H9 (cell line): Measurements from ENCODE around the gene AFF1. TPM values are rescaled to one million over a fixed set of nuclear protein-coding genes. Genes with fewer than 3 reads are reported as not detected.

Experiments used
- DNase-seq: peaks from one replicate; pipeline ENCODE4 v3.0.0-alpha.2; 2017
- H2AFZ ChIP-seq: one replicate; pipeline ENCODE4 v1.6.1; 2013; ENCODE audit warnings: mild to moderate bottlenecking, low read length, control low read depth, moderate library complexity
- H2AK5ac ChIP-seq: 2 replicates; pipeline ENCODE4 v1.6.1; 2013; ENCODE audit warnings: low read length, control low read depth, mixed read lengths; ENCODE audit not compliant: insufficient read length
- H2BK120ac ChIP-seq: one replicate; pipeline ENCODE4 v1.6.1; 2013; ENCODE audit warnings: low read depth, mild to moderate bottlenecking, low read length, control low read depth, inconsistent platforms; ENCODE audit not compliant: poor library complexity, severe bottlenecking
- H2BK12ac ChIP-seq: 2 replicates; pipeline ENCODE4 v1.6.1; 2013; ENCODE audit warnings: low read length, control low read depth, mixed read lengths, low read depth; ENCODE audit not compliant: insufficient read length
- H2BK15ac ChIP-seq: 2 replicates; pipeline ENCODE4 v1.6.1; 2013; ENCODE audit warnings: low read depth, low read length, control low read depth
- H2BK20ac ChIP-seq: one replicate; pipeline ENCODE4 v1.6.1; 2013; ENCODE audit warnings: low read depth, mild to moderate bottlenecking, low read length, control low read depth, inconsistent platforms; ENCODE audit not compliant: poor library complexity, severe bottlenecking
- H2BK5ac ChIP-seq: 2 replicates; pipeline ENCODE4 v1.6.1; 2013; ENCODE audit warnings: low read length, control low read depth, mixed read lengths; ENCODE audit not compliant: insufficient read length
- H3K14ac ChIP-seq: 2 replicates; pipeline ENCODE4 v1.6.1; 2013; ENCODE audit warnings: low read length, control low read depth; ENCODE audit not compliant: insufficient read depth
- H3K18ac ChIP-seq: 2 replicates; pipeline ENCODE4 v1.6.1; 2013; ENCODE audit warnings: low read depth, mild to moderate bottlenecking, mixed read lengths, low read length, control low read depth; ENCODE audit not compliant: insufficient read length
- H3K23ac ChIP-seq: 2 replicates; pipeline ENCODE4 v1.6.1; 2013; ENCODE audit warnings: low read length, control low read depth, mixed read lengths, low read depth; ENCODE audit not compliant: insufficient read length
- H3K23me2 ChIP-seq: 2 replicates; pipeline ENCODE4 v1.6.1; 2013; ENCODE audit warnings: low read depth, mild to moderate bottlenecking, mixed read lengths, low read length, control low read depth; ENCODE audit not compliant: insufficient read length, poor library complexity, severe bottlenecking
- H3K27ac ChIP-seq: 2 replicates; pipeline ENCODE4 v1.5.1; 2013; ENCODE audit warnings: low read length, control low read depth, mixed read lengths, low read depth; ENCODE audit not compliant: insufficient read length
- H3K27me3 ChIP-seq: 2 replicates; pipeline ENCODE4 v1.6.1; 2013; ENCODE audit warnings: low read length, control low read depth, inconsistent platforms; ENCODE audit not compliant: insufficient read depth
- H3K4ac ChIP-seq: 2 replicates; pipeline ENCODE4 v1.6.1; 2013; ENCODE audit warnings: low read depth, mild to moderate bottlenecking, control low read depth, inconsistent platforms, low read length, moderate library complexity
- H3K4me1 ChIP-seq: 2 replicates; pipeline ENCODE4 v1.6.1; 2013; ENCODE audit warnings: low read length, control low read depth, inconsistent platforms; ENCODE audit not compliant: insufficient read depth
- H3K4me2 ChIP-seq: 2 replicates; pipeline ENCODE4 v1.6.1; 2013; ENCODE audit warnings: low read length, control low read depth, mixed read lengths; ENCODE audit not compliant: insufficient read length, insufficient read depth
- H3K56ac ChIP-seq: 2 replicates; pipeline ENCODE4 v1.6.1; 2013; ENCODE audit warnings: low read depth, mild to moderate bottlenecking, mixed read lengths, low read length, control low read depth; ENCODE audit not compliant: insufficient read length
- H3K79me1 ChIP-seq: 2 replicates; pipeline ENCODE4 v1.6.1; 2013; ENCODE audit warnings: low read depth, mild to moderate bottlenecking, moderate library complexity, low read length, control low read depth, inconsistent platforms; ENCODE audit not compliant: insufficient read depth, poor library complexity, severe bottlenecking
- H3K79me2 ChIP-seq: 2 replicates; pipeline ENCODE4 v1.6.1; 2013; ENCODE audit warnings: low read length, control low read depth, inconsistent platforms; ENCODE audit not compliant: insufficient read depth
- H3K9ac ChIP-seq: 2 replicates; pipeline ENCODE4 v1.6.1; 2013; ENCODE audit warnings: low read length, control low read depth, mixed read lengths; ENCODE audit not compliant: insufficient read length; ENCODE audit errors: extremely low read depth
- H3K9me3 ChIP-seq: one replicate; pipeline ENCODE4 v1.6.1; 2013; ENCODE audit warnings: low read depth, low read length, inconsistent platforms; ENCODE audit not compliant: control insufficient read depth
- H3T11ph ChIP-seq: one replicate; pipeline ENCODE4 v1.6.1; 2013; ENCODE audit warnings: mild to moderate bottlenecking, low read length, control low read depth, inconsistent platforms
- H4K20me1 ChIP-seq: one replicate; pipeline ENCODE4 v1.6.1; 2013; ENCODE audit not compliant: control insufficient read depth, insufficient read length, insufficient read depth
- H4K5ac ChIP-seq: 2 replicates; pipeline ENCODE4 v1.6.1; 2013; ENCODE audit warnings: low read depth, mild to moderate bottlenecking, mixed read lengths, low read length, control low read depth; ENCODE audit not compliant: insufficient read length
- H4K8ac ChIP-seq: replicated peaks from 2 replicates; pipeline ENCODE4 v1.6.1; 2013; ENCODE audit warnings: low read length, control low read depth, mixed read lengths, low read depth; ENCODE audit not compliant: insufficient read length
- H4K91ac ChIP-seq: 2 replicates; pipeline ENCODE4 v1.6.1; 2013; ENCODE audit warnings: low read depth, mild to moderate bottlenecking, moderate library complexity, mixed read lengths, low read length, control low read depth; ENCODE audit not compliant: insufficient read length
- H3K27ac Mint-ChIP-seq, 3 experiments: 2 replicates in 2 of 3; 3 replicates in 1 of 3; pipeline ENCODE4 v1.8.0; 2020 to 2021; ENCODE audit warnings: mixed read lengths in 3 of 3, mild to moderate bottlenecking in 1 of 3, moderate library complexity in 1 of 3
- H3K27me3 Mint-ChIP-seq: 2 replicates; pipeline ENCODE4 v1.8.0; 2021; ENCODE audit warnings: low read depth, mild to moderate bottlenecking, moderate library complexity, mixed read lengths
- H3K36me3 Mint-ChIP-seq, 3 experiments: 2 replicates in 2 of 3; 3 replicates in 1 of 3; pipeline ENCODE4 v1.8.0; 2020 to 2021; ENCODE audit warnings: low read depth in 3 of 3, mixed read lengths in 3 of 3; ENCODE audit not compliant: insufficient read depth in 1 of 3
- H3K4me1 Mint-ChIP-seq, 2 experiments: 2 replicates each; pipeline ENCODE4 v1.8.0; 2020; ENCODE audit warnings: mixed read lengths in 2 of 2
- H3K4me3 Mint-ChIP-seq, 2 experiments: 2 replicates in 1 of 2; 3 replicates in 1 of 2; pipeline ENCODE4 v1.8.0; 2020 to 2021; ENCODE audit warnings: mild to moderate bottlenecking in 2 of 2, mixed read lengths in 2 of 2, moderate library complexity in 1 of 2
- H3K9me3 Mint-ChIP-seq, 2 experiments: 2 replicates in 1 of 2; 3 replicates in 1 of 2; pipeline ENCODE4 v1.8.0; 2020; ENCODE audit warnings: mild to moderate bottlenecking in 2 of 2, mixed read lengths in 2 of 2, moderate library complexity in 1 of 2
- WGBS: extraction: QIAGEN DNeasy Blood & Tissue Kit; methylation state at CpG from one replicate; pipeline ENCODE4 v1.1.7; 2013; ENCODE audit warnings: missing lambda C conversion rate, low lambda C conversion rate, mixed read lengths; ENCODE audit not compliant: insufficient read length; ENCODE audit errors: extremely low coverage; 5-methylcytosine and 5-hydroxymethylcytosine counted together
- total RNA-seq: library from RNA; stranded (reverse); gene quantifications from 2 replicates; pipeline ENCODE4 v1.2.1, GENCODE V29; 2021
- TF ChIP-seq, protein P1 (sequence below): fragments of 200-600 bp; sonication (generic); conservative IDR thresholded peaks from 3 replicates; pipeline ENCODE4 v1.8.0; 2021; ENCODE audit warnings: antibody characterized with exemption, mild to moderate bottlenecking

AFF1 gene
- total RNA-seq, 1 experiment from 2014 or later = 74.5 TPM

DNA sequence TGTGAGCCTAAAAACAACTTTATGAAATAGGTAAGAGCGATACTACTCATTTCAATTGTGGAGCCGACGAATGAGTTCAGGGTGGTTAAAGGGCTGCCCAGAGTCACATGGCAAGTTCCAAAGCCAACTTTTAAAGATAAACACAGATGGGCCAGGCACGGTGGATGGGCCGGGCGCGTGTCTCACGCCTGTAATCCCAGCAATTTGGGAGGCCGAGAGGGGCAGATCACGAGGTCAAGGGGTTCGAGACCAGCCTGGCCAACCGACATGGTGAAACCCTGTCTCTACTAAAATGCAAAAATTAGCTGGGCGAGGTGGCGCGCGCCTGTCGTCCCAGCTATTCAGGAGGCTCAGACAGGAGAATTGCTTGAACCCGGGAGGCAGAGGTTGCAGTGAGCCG lies 41.7 kb upstream of the AFF1 start:
- no peak overlapping the region for H3T11ph ChIP-seq
- no CpG with 5 or more reads among the region's 19 CpGs for WGBS

More for the DNA sequence above, 41.7 kb upstream of the AFF1 start:
- no peak overlapping the region for H3K18ac ChIP-seq
- H2BK15ac ChIP-seq = no peak overlapping the region
- H4K5ac ChIP-seq = no peak overlapping the region
- Mint-ChIP-seq H3K9me3 (no peaks in the 10 kb centered on the region), H3K27ac (no peak overlapping the region), H3K4me1 (peaks cover 18 to 19% of the 10 kb centered on the region in 2 experiments), H3K36me3 (peaks cover 0 to 5% (median 0%) of the 10 kb centered on the region in 3 experiments; a peak in 1 of 7 replicates), H3K4me3 (peak overlapping the region; percentile 80 to 85), H3K27me3 (peaks cover 15% of the 10 kb centered on the region)
- no peaks in the 10 kb centered on the region; the same call in 1 of the 2 replicates for H3K4me1 ChIP-seq
- H4K20me1 ChIP-seq = no peaks in the 10 kb centered on the region
- no peak overlapping the region for H2AK5ac ChIP-seq
- H3K27me3 ChIP-seq = no peaks in the 10 kb centered on the region
- no peaks in the 10 kb centered on the region for H3K9me3 ChIP-seq
- no peaks in the 10 kb centered on the region for H3K79me1 ChIP-seq
- no peak overlapping the region for H2BK120ac ChIP-seq
- DNase-seq = no peak
- H3K56ac ChIP-seq = no peak overlapping the region
- peaks cover 5% of the 10 kb centered on the region for H3K23me2 ChIP-seq
- no peak overlapping the region for H3K23ac ChIP-seq
- H2BK20ac ChIP-seq = no peak overlapping the region
- TF ChIP-seq, protein P1, sequence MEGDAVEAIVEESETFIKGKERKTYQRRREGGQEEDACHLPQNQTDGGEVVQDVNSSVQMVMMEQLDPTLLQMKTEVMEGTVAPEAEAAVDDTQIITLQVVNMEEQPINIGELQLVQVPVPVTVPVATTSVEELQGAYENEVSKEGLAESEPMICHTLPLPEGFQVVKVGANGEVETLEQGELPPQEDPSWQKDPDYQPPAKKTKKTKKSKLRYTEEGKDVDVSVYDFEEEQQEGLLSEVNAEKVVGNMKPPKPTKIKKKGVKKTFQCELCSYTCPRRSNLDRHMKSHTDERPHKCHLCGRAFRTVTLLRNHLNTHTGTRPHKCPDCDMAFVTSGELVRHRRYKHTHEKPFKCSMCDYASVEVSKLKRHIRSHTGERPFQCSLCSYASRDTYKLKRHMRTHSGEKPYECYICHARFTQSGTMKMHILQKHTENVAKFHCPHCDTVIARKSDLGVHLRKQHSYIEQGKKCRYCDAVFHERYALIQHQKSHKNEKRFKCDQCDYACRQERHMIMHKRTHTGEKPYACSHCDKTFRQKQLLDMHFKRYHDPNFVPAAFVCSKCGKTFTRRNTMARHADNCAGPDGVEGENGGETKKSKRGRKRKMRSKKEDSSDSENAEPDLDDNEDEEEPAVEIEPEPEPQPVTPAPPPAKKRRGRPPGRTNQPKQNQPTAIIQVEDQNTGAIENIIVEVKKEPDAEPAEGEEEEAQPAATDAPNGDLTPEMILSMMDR = no peak
- H2BK5ac ChIP-seq = no peak overlapping the region
- H3K4ac ChIP-seq = no peak overlapping the region
- H4K8ac ChIP-seq = no peak overlapping the region
- no peak overlapping the region for H3K14ac ChIP-seq
- no peaks in the 10 kb centered on the region for H3K79me2 ChIP-seq
- no peak overlapping the region for H2BK12ac ChIP-seq
- H3K4me2 ChIP-seq = peak overlapping the region; percentile 80
- no peak overlapping the region for H2AFZ ChIP-seq
- H3K27ac ChIP-seq = no peak overlapping the region
- no peak overlapping the region for H3K9ac ChIP-seq
- no peak overlapping the region for H4K91ac ChIP-seq
